HG03095 (cell line): ENCODE results near the gene ARHGAP44.
"Not testable (repeated sequence)": the region's sequence is repeated elsewhere in the genome, so short reads cannot be mapped to it uniquely, and the experiment has no call there.

ENCODE experiments used
- ATAC-seq: cut with Tn5 transposase; IDR thresholded peaks from one replicate; pipeline ENCODE4 v1.9.1; 2021; ENCODE audit warnings: moderate library complexity; ENCODE audit not compliant: unreplicated experiment

ARHGAP44 gene

GRCh38 chr17:12958786-12959185 is 169.5 kb downstream of the ARHGAP44 start:
- no peak for ATAC-seq

GRCh38 chr17:12959441-12959840 is 170.1 kb downstream of the ARHGAP44 start:
- ATAC-seq, result no peak

GRCh38 chr17:12961655-12962054 is 172.4 kb downstream of the ARHGAP44 start:
- no peak for ATAC-seq

- no peak for ATAC-seq
These were observed 174.2 kb downstream of the ARHGAP44 start for GRCh38 chr17:12963505-12963904.

DNA sequence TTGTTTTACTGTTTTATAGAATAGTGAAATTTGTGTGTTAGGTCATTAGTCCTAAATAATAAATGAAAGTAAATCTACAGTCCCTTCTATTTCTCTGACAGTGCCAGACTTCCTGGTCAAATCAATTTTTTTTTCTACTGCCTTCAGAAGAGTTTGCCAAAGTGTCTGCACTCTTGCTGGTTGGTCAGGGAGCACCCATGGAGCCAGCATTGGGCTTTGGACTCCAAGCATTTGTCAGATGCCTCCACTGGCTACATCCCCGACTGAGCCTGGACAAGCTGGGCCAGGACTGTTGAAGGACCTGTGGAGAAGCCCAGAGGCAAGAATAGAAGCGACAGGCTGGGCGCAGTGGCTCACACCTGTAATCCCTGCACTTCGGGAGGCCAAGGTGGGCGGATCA is 174.9 kb downstream of the ARHGAP44 start:
- ATAC-seq, result no peak

GRCh38 chr17:12964840-12965239 is 175.5 kb downstream of the ARHGAP44 start:
- no peak for ATAC-seq

GRCh38 chr17:12965988-12966387 is 176.7 kb downstream of the ARHGAP44 start:
- no peak for ATAC-seq

DNA sequence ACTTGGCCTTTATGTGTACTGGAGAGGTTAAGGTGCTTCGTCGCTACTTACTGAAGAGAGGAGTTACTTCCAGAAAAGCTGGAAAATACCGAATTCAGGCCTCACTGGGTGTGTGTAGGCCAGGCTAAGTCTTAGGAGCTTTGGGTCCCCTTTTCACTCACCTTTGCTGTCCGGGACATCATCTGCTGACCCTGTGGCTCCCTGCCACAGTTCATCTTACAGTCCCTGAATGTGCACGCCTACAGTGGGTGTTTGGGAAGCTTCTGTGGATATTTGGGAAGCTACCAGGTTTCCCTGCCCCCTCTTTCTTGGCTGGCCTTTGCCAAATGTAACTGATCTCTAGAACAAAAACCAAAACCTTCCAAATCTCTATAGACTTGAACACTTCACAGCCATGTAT is 177.1 kb downstream of the ARHGAP44 start:
- ATAC-seq, result no peak

DNA sequence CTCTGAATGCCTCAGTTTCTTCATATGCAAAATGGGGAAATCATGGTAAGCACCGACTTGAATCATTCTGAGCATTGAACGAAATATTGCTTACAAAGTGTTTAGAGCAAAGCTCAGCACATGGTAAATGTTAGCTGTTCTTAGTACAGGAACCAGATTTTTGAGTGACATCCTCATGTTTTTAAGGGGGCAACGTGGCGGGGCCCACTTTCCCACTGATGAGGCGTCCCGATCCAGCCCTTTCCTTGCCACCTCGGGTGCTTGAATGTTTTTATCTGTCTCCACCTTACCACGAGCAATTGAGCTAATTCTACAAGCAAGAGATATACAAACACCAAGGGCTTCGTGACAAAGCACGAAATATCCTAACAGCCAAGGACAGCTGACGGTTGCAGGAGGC is 178.7 kb downstream of the ARHGAP44 start:
- ATAC-seq, result no peak

DNA sequence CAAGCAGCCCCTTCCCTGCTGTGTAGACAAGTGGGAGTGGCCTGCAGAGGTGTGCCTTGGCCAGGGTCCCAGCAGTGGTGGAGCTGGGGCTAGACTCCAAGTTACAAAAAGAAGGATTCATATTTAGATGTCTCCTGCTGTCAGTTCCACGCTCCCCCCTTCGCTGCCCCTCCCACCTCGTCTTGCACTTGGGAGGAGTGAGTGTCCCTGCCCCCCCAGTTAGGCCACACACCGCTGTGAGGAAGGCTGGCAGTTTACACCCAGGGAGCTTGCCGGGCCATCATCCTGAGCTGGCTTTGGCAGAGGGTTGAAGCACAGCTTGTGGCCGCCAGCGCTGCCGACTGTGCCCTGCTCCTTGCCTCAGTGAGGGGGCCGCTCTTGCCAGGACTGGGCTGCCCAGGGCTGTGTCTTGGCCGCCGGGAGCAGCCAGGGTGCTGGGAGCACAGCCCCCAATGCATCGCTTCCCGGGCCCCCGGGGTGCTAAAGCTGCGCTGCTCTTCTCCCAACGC is 184.3 kb downstream of the ARHGAP44 start:
- ATAC-seq, result no peak

GRCh38 chr17:12974005-12974531 is 184.8 kb downstream of the ARHGAP44 start:
- ATAC-seq, result no peak

- ATAC-seq, result no peak
These were observed 187.9 kb downstream of the ARHGAP44 start for GRCh38 chr17:12977008-12977751.

DNA sequence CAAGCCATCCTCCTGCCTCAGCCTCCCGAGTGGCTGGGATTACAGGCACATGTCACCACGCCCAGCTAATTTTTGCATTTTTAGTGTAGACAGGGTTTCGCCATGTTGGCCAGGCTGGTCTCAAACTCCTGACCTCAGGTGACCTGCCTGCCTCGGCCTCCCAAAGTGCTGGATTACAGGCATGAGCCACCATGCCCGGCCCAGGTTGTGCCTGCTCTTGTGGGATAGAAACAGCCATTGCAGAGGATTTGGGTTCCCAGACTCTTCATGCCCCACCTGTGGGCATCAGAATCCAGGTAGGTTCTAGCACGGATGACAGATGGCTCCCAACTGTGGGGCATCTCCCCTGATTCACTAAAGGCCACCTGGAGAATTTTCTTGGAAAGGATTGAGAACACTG is 189.5 kb downstream of the ARHGAP44 start:
- not testable (repeated sequence) for ATAC-seq

GRCh38 chr17:12979246-12979645 is 189.9 kb downstream of the ARHGAP44 start:
- ATAC-seq, result no peak

DNA sequence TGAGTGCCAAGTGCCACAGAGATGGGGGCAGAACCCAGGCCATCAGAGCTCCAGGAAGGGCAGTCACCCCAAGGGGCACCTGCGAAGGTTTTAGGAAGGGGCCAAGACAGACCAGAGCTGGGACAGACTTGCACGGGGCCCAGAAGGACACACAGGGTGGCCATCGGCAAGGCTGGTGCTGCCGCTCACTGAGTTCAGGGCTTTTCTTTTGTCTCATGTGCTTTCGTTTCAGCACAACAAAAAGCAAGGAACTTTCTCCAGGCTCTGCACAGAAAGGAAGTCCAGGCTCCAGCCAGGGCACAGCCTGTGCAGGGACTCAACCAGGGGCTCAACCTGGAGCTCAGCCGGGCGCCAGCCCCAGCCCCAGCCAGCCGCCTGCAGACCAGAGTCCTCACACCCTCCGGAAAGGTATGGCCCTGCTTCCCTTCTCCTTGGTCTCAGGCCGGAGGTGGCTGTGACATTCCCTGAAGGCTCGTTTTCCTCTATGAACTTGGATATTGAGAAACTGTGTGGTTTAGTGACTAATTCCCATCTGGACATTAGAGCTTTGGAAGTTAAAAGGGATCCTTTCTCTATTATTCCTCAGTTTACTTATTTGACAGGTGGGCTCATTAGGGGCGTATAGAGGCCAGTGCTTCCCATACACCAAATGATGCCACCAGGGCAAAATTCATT is 190.7 kb downstream of the ARHGAP44 start:
- no peak for ATAC-seq

GRCh38 chr17:12982224-12982623 is 192.9 kb downstream of the ARHGAP44 start:
- no peak for ATAC-seq

GRCh38 chr17:12983991-12984884 is 194.9 kb downstream of the ARHGAP44 start:
- no peak for ATAC-seq

- ATAC-seq, result no peak
These were observed 196.4 kb downstream of the ARHGAP44 start for GRCh38 chr17:12985431-12986293.

DNA sequence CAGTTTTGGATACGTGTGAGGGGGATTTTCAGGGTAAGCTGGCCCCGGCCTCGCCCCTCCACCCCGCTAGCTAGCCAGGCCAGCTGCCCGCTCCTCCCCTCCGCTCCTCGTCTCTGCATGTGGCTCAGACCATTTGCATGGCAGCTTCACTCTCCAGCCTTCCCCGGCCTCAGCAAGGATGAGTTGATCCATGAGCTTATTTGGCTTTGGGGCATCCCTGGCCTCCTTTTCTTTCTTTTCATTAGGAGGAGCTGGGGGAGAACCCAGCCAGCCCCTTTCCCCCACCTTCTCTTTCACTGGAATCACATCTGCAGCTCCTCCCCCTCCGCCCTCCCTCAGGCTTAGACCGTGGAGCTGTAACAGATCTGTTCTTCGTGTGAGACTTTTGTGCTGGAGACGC is 197.8 kb downstream of the ARHGAP44 start:
- ATAC-seq, result no peak
